PC-3 (cell line): Measurements from ENCODE around the gene DENND5B.

Source experiments
- CTCF ChIP-seq: fragments of 300-600 bp; sonication (generic); conservative IDR thresholded peaks from 2 replicates; pipeline ENCODE4 v1.5.1; 2017; ENCODE audit warnings: antibody characterized with exemption, low read depth, mild to moderate bottlenecking, low read length
- EZH2 ChIP-seq: fragments of 300-600 bp; sonication (generic); IDR thresholded peaks from one replicate; pipeline ENCODE4 v1.6.1; 2017; ENCODE audit warnings: antibody characterized with exemption, mild to moderate bottlenecking, low read length; ENCODE audit not compliant: unreplicated experiment
- EZH2phosphoT487 ChIP-seq: fragments of 300-600 bp; sonication (generic); IDR thresholded peaks from 2 replicates; pipeline ENCODE4 v1.6.1; 2018; ENCODE audit warnings: mild to moderate bottlenecking, antibody characterized with exemption, low read length, borderline replicate concordance

GRCh38 chr12:31368666-31369361 is 222.1 kb downstream of the DENND5B start:
- TF ChIP-seq EZH2 (no peak), CTCF (no peak), EZH2phosphoT487 (no peak)
